Measurements from ENCODE around the gene ADIRF.
"Not testable (repeated sequence)": the region's sequence is repeated elsewhere in the genome, so short reads cannot be mapped to it uniquely, and the experiment has no call there.

Gene ADIRF

DNA sequence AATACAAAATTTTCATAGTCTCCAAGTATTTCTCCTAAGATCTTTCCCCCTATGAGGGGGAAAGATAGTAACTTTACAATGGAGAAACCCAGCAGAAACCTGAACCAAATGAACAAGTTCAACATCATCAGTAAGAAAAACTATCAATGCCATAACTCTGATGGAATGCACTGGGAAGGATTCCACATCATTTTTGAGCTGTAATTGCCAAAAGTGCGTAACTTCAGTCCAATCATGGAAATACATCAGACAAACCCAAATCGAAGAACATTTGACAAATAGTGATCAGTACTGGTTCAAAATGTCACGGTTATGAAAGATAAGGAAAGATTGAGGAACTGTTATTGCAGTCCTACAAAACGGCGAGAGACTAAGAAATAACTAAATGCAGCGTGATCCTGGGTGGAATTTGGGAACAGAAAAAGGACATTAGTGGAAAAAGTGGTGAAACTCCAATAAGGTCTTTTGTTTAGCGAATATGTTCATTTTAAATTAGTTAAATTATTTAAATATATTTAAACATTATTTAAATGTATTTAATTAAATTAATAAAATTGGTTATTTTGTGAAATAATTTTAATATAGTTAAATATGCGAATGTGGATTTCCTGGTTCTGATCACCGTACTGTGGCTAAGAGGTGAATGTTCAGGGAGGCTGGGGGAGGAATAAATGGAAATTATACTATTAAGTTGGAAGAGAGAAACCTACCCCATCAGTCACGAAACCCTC, 46.9 kb downstream of the ADIRF start:
- not testable (repeated sequence) for H3K4me3 ChIP-seq (ENCODE audit: control insufficient read depth, low read depth, low read length)
- peak; percentile 49 for DNase-seq (ENCODE audit: low read depth)

DNA sequence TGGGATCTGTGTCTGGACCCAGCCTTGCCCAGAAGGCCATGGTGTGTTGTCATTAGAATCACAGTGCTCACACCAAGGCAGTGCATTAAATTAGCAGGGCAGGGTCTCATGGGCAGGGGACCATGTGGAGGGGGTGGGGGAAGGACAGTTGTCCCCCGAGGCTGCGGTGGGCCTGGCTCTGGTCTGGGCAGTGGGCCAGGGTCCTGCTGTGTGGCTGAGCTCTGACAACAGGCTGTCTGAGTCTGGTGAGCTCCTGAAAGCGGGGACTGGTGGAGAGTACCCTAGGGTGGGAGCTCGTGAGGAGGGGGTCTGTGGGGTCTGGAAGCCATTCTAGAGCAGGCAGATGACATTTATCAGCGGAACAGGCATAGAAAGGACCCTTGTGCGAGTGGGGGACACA, 49.8 kb downstream of the ADIRF start:
- H3K4me3 ChIP-seq (ENCODE audit: control insufficient read depth, low read depth, low read length); DNase-seq (ENCODE audit: low read depth): not testable (repeated sequence)

DNA sequence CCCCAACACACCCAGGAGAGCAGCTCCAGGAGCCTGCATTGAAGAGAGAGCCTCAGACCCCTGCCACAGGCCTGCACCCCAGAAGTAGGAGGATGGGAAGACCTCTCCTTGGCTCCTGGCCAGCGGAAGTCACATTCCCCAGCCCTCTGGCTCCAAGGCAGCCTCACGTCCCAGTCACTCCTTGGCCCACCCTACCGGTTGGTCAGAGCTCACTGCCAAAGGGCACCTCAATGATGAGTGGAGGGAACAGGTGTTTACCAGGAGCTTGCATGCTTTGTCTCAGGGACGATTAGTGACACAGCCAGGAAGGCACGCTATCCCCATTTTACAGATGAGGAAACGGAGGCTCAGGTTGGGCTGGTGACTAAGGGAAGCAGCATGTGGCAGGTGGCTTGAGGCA, 50.8 kb downstream of the ADIRF start:
- H3K4me3 ChIP-seq (ENCODE audit: control insufficient read depth, low read depth, low read length); DNase-seq (ENCODE audit: low read depth): not testable (repeated sequence)

DNA sequence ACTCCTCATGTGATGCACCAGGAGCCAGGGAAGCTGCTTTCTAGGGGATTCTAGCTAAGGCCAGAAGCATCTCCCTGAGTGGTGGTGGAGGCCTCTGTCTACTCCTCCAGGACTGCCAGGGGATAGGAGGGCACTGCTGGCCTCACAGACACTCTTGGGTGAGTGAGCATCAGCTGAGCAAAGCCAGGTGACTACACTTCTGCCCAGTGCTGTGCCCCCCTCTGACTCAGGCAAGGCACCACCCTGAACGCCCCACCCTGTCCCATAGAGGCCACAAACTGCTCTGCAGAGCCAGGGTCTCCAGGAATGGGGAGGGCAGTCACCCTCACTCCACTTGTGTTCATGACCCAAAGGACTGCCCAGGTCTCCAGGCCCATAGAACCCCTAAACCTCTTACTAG, 51.2 kb downstream of the ADIRF start:
- H3K4me3 ChIP-seq (ENCODE audit: control insufficient read depth, low read depth, low read length); DNase-seq (ENCODE audit: low read depth): not testable (repeated sequence)

DNA sequence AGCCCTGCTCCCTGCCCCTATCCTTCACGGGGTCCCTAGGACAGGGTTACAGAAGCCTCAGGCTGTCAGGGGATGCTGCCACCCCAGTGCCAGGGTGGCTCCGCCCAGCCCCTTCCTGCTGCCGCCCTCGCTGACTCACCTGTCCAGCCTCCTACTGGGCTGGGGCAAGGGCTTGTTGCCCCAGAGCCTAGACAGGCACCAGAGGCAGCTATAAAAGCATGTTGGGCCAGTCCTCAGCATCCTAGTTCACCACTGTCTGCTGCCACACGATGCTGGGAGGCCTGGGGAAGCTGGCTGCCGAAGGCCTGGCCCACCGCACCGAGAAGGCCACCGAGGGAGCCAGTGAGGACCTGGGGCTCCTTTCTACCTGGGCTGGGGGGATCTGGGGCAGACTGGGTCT, 51.8 kb downstream of the ADIRF start, which contains the start of gene FAM25A:
Gene FAM25A (plus strand): TSS at position 239 of the 400 bp plus-strand sequence. CDS start 31 bp downstream, at position 270.
- not testable (repeated sequence) for H3K4me3 ChIP-seq (ENCODE audit: control insufficient read depth, low read depth, low read length); DNase-seq (ENCODE audit: low read depth)

Data from fibroblast of mammary gland (primary cell).